Measurements from ENCODE around the gene TBL1X.

TBL1X gene

DNA sequence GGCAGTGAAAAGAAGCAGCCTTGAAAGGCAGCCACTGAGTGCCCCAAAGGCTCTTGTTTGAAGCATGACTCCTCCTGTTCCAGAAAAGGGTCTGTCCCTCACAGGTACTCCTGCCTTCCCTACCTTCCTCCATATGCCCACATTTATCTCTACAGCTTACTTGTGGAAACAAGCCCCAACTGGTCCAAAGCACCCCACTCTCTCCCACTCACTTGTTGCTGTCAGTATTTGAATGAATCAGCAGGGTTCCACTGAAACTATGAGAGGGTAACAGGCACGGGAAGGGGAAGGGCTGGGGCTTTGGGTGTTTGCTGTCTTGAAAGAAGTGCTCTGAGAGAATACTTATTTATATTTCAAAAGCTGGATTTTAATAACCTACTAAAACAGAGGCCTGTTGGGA lies 265.9 kb downstream of the TBL1X start:
- Histone ChIP-seq H3K9ac (no peak overlapping the region), H3K36me3 (ENCODE audit: control insufficient read depth, insufficient read depth, low read length) (no peaks in the 10 kb centered on the region), H3K27me3 (ENCODE audit: control insufficient read depth, insufficient read depth, low read length) (no peaks in the 10 kb centered on the region), H3K4me1 (no peaks in the 10 kb centered on the region), H3K27ac (no peak overlapping the region), H3K4me2 (ENCODE audit: low read length) (no peak overlapping the region), H2AFZ (no peak overlapping the region), H3K79me2 (no peaks in the 10 kb centered on the region), H3K4me3 (ENCODE audit: low read depth, low read length) (no peak overlapping the region), H3K9me3 (ENCODE audit: control insufficient read depth, low read length) (no peaks in the 10 kb centered on the region)
- TF ChIP-seq, protein P1, sequence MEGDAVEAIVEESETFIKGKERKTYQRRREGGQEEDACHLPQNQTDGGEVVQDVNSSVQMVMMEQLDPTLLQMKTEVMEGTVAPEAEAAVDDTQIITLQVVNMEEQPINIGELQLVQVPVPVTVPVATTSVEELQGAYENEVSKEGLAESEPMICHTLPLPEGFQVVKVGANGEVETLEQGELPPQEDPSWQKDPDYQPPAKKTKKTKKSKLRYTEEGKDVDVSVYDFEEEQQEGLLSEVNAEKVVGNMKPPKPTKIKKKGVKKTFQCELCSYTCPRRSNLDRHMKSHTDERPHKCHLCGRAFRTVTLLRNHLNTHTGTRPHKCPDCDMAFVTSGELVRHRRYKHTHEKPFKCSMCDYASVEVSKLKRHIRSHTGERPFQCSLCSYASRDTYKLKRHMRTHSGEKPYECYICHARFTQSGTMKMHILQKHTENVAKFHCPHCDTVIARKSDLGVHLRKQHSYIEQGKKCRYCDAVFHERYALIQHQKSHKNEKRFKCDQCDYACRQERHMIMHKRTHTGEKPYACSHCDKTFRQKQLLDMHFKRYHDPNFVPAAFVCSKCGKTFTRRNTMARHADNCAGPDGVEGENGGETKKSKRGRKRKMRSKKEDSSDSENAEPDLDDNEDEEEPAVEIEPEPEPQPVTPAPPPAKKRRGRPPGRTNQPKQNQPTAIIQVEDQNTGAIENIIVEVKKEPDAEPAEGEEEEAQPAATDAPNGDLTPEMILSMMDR (IDR thresholded peaks at IDR 0.05): no peak

- no peaks in the 10 kb centered on the region for H3K27me3 ChIP-seq (ENCODE audit: control insufficient read depth, insufficient read depth, low read length)
- no peak overlapping the region for H3K4me3 ChIP-seq (ENCODE audit: low read depth, low read length)
- no peak overlapping the region for H3K9ac ChIP-seq
- no peak overlapping the region for H3K4me2 ChIP-seq (ENCODE audit: low read length)
- no peaks in the 10 kb centered on the region for H3K9me3 ChIP-seq (ENCODE audit: control insufficient read depth, low read length)
- no peaks in the 10 kb centered on the region for H3K79me2 ChIP-seq
- TF ChIP-seq, protein P1 (IDR thresholded peaks at IDR 0.05): no peak
- no peak overlapping the region for H3K27ac ChIP-seq
- no peaks in the 10 kb centered on the region for H3K4me1 ChIP-seq
- no peaks in the 10 kb centered on the region for H3K36me3 ChIP-seq (ENCODE audit: control insufficient read depth, insufficient read depth, low read length)
- H2AFZ ChIP-seq: no peak overlapping the region
Observed at GRCh38 chrX:9737363-9737762, 272.5 kb downstream of the TBL1X start.

DNA sequence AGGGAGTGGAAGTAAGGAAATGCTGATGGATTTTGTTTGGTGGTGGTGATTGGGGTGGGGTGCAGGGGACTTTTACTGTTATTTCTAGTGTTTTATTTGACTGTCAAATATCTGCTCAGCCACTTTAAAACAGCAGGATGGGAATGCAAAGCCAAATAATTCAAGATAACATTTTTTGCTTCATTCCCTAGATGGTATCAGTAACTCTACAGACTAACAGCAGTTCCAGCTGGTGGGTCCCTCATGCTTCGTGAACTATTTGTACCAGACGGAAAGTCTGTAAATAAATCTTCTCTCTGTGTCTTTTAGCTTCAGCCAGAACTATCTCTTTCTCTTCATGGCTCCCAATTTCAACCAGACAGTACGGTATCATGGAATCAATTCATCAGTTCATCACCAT lies 273.3 kb downstream of the TBL1X start:
- H3K4me2 ChIP-seq (ENCODE audit: low read length): no peak overlapping the region
- TF ChIP-seq, protein P1 (IDR thresholded peaks at IDR 0.05): no peak
- H3K9me3 ChIP-seq (ENCODE audit: control insufficient read depth, low read length): no peaks in the 10 kb centered on the region

DNA sequence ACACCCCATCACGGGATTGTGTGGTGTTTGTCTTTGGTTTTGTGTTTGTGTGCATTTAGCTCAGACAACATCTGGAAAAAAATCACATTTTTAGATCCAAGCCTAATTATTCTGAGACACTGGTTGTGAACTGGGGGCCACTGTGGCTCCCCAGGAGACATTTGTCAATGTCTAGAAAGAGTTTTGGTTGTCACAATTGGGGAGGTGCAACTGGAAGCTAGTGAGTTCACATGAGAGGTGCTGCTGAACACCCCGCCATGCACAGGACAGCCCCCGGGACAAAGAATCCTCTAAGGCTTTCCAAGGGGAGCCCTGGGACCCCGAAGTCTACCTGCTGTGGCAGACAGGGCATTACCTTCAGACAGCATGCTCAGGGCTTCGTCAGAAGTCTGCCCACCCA lies 274.3 kb downstream of the TBL1X start:
- no peak overlapping the region for H3K9ac ChIP-seq
- no peak overlapping the region for H3K27ac ChIP-seq
- no peak overlapping the region for H3K4me3 ChIP-seq (ENCODE audit: low read depth, low read length)
- no peaks in the 10 kb centered on the region for H3K4me1 ChIP-seq
- no peaks in the 10 kb centered on the region for H3K9me3 ChIP-seq (ENCODE audit: control insufficient read depth, low read length)
- no peaks in the 10 kb centered on the region for H3K36me3 ChIP-seq (ENCODE audit: control insufficient read depth, insufficient read depth, low read length)
- no peaks in the 10 kb centered on the region for H3K79me2 ChIP-seq
- no peak overlapping the region for H3K4me2 ChIP-seq (ENCODE audit: low read length)
- H3K27me3 ChIP-seq (ENCODE audit: control insufficient read depth, insufficient read depth, low read length): no peaks in the 10 kb centered on the region
- TF ChIP-seq, protein P1 (IDR thresholded peaks at IDR 0.05): no peak
- no peak overlapping the region for H2AFZ ChIP-seq

More for the DNA sequence above, 273.3 kb downstream of the TBL1X start:
- Histone ChIP-seq H3K27me3 (ENCODE audit: control insufficient read depth, insufficient read depth, low read length) (no peaks in the 10 kb centered on the region), H3K4me1 (no peaks in the 10 kb centered on the region), H2AFZ (no peak overlapping the region), H3K9ac (no peak overlapping the region), H3K4me3 (ENCODE audit: low read depth, low read length) (no peak overlapping the region), H3K79me2 (no peaks in the 10 kb centered on the region), H3K27ac (no peak overlapping the region), H3K36me3 (ENCODE audit: control insufficient read depth, insufficient read depth, low read length) (no peaks in the 10 kb centered on the region)

GRCh38 chrX:9745417-9746115 lies 280.7 kb downstream of the TBL1X start:
- no peak overlapping the region for H3K4me3 ChIP-seq (ENCODE audit: low read depth, low read length)
- no peaks in the 10 kb centered on the region for H3K9me3 ChIP-seq (ENCODE audit: control insufficient read depth, low read length)
- TF ChIP-seq, protein P1 (IDR thresholded peaks at IDR 0.05): no peak
- no peaks in the 10 kb centered on the region for H3K79me2 ChIP-seq
- H3K36me3 ChIP-seq (ENCODE audit: control insufficient read depth, insufficient read depth, low read length): no peaks in the 10 kb centered on the region
- H3K4me2 ChIP-seq (ENCODE audit: low read length): no peak overlapping the region
- peak overlapping the region; percentile 11 for H3K27ac ChIP-seq
- H3K27me3 ChIP-seq (ENCODE audit: control insufficient read depth, insufficient read depth, low read length): no peaks in the 10 kb centered on the region
- H2AFZ ChIP-seq: no peak overlapping the region
- no peaks in the 10 kb centered on the region for H3K4me1 ChIP-seq
- no peak overlapping the region for H3K9ac ChIP-seq
